GM23338 (cell line): ENCODE data around the gene R3HCC1L. TPM values are rescaled to one million over a fixed set of nuclear protein-coding genes. Genes with fewer than 3 reads are reported as not detected.
A peak's percentile ranks its signal among the peaks of the same experiment; 100 is the strongest.

Source experiments
- ATAC-seq: fragments of 200-7000 bp; cut with Tn5 transposase; 3 replicates; pipeline ENCODE4 v1.9.1; 2020
- DNase-seq: peaks from one replicate; pipeline ENCODE4 v3.0.0-alpha.2; 2015; ENCODE audit warnings: low spot score
- H2AFZ ChIP-seq: fragments of 200-600 bp; sonication (generic); 2 replicates; pipeline ENCODE4 v1.8.0; 2016; ENCODE audit warnings: antibody characterized with exemption, mild to moderate bottlenecking, moderate library complexity
- H3F3A ChIP-seq: fragments of 200-600 bp; sonication (generic); replicated peaks from 2 replicates; pipeline ENCODE4 v1.8.0; 2017; ENCODE audit warnings: antibody characterized with exemption, mixed run types, low read depth
- H3K27ac ChIP-seq: fragments of 200-600 bp; sonication (generic); 2 replicates; pipeline ENCODE4 v1.6.1; 2016; ENCODE audit warnings: low read depth
- H3K27me3 ChIP-seq: fragments of 200-600 bp; sonication (generic); 2 replicates; pipeline ENCODE4 v1.8.0; 2016; ENCODE audit warnings: mild to moderate bottlenecking, mixed run types, moderate library complexity; ENCODE audit not compliant: insufficient read depth
- H3K36me3 ChIP-seq: fragments of 200-600 bp; sonication (generic); 2 replicates; pipeline ENCODE4 v1.8.0; 2016; ENCODE audit warnings: mild to moderate bottlenecking; ENCODE audit not compliant: insufficient read depth
- H3K4me1 ChIP-seq: fragments of 200-600 bp; sonication (generic); 2 replicates; pipeline ENCODE4 v1.8.0; 2016; ENCODE audit warnings: mild to moderate bottlenecking, moderate library complexity; ENCODE audit not compliant: insufficient read depth
- H3K4me2 ChIP-seq: fragments of 200-600 bp; sonication (generic); 2 replicates; pipeline ENCODE4 v1.7.1; 2017; ENCODE audit warnings: mixed run types
- H3K4me3 ChIP-seq: fragments of 200-600 bp; sonication (generic); 2 replicates; pipeline ENCODE4 v1.6.1; 2016; ENCODE audit warnings: mixed run types
- H3K79me2 ChIP-seq: fragments of 200-600 bp; sonication (generic); replicated peaks from 2 replicates; pipeline ENCODE4 v1.8.0; 2017; ENCODE audit warnings: mild to moderate bottlenecking; ENCODE audit not compliant: insufficient read depth
- H3K9me2 ChIP-seq: fragments of 200-600 bp; sonication (generic); 2 replicates; pipeline ENCODE4 v1.8.0; 2017; ENCODE audit not compliant: insufficient read depth
- H4K20me1 ChIP-seq: fragments of 200-600 bp; sonication (generic); replicated peaks from 2 replicates; pipeline ENCODE4 v1.8.0; 2017; ENCODE audit warnings: mild to moderate bottlenecking; ENCODE audit not compliant: insufficient read depth
- H3K27ac Mint-ChIP-seq: 2 replicates; pipeline ENCODE4 v1.8.0; 2020; ENCODE audit warnings: inconsistent platforms, mild to moderate bottlenecking, moderate library complexity, mixed read lengths
- H3K27me3 Mint-ChIP-seq: 3 replicates; pipeline ENCODE4 v1.8.0; 2022; ENCODE audit warnings: low read depth, mild to moderate bottlenecking, moderate library complexity, mixed read lengths, inconsistent platforms; ENCODE audit not compliant: insufficient read depth, poor library complexity
- H3K36me3 Mint-ChIP-seq: 3 replicates; pipeline ENCODE4 v1.8.0; 2021; ENCODE audit warnings: low read depth, mild to moderate bottlenecking, inconsistent platforms, moderate library complexity, mixed read lengths
- H3K4me1 Mint-ChIP-seq: 3 replicates; pipeline ENCODE4 v1.8.0; 2020; ENCODE audit warnings: mild to moderate bottlenecking, inconsistent platforms, mixed read lengths
- H3K4me3 Mint-ChIP-seq: 3 replicates; pipeline ENCODE4 v1.8.0; 2021; ENCODE audit warnings: moderate library complexity, mild to moderate bottlenecking, inconsistent platforms, mixed read lengths
- H3K9me3 Mint-ChIP-seq: 3 replicates; pipeline ENCODE4 v1.8.0; 2020; ENCODE audit warnings: moderate library complexity, mild to moderate bottlenecking, inconsistent platforms, mixed read lengths
- CREB1 ChIP-seq: fragments of 250-450 bp; sonication (Bioruptor Pico); IDR thresholded peaks from 2 replicates; pipeline ENCODE4 v1.5.0; 2020; ENCODE audit warnings: low read depth, mild to moderate bottlenecking, moderate library complexity
- EZH2 ChIP-seq: fragments of 200-600 bp; sonication (generic); IDR thresholded peaks from one replicate; pipeline ENCODE4 v1.8.0; 2017; ENCODE audit warnings: antibody characterized with exemption, mild to moderate bottlenecking, low read depth; ENCODE audit not compliant: unreplicated experiment
- EZH2phosphoT487 ChIP-seq: fragments of 200-600 bp; sonication (generic); IDR thresholded peaks from one replicate; pipeline ENCODE4 v1.8.1; 2018; ENCODE audit warnings: antibody characterized with exemption; ENCODE audit not compliant: unreplicated experiment
- JUNB ChIP-seq: IDR thresholded peaks from one replicate; pipeline ENCODE4 v1.6.1; 2016; ENCODE audit warnings: antibody characterized with exemption; ENCODE audit not compliant: unreplicated experiment
- NANOG ChIP-seq: IDR thresholded peaks from 2 replicates; pipeline ENCODE4 v1.6.1; 2016; ENCODE audit warnings: antibody characterized with exemption, borderline replicate concordance
- POLR2AphosphoS5 ChIP-seq: IDR thresholded peaks from 2 replicates; pipeline ENCODE4 v1.6.1; 2016; ENCODE audit warnings: antibody characterized with exemption, low read depth
- STAT1 ChIP-seq: IDR thresholded peaks from one replicate; pipeline ENCODE4 v1.6.1; 2016; ENCODE audit warnings: antibody characterized with exemption; ENCODE audit not compliant: unreplicated experiment
- ZNF114 ChIP-seq: fragments of 250-450 bp; sonication (Bioruptor Pico); IDR thresholded peaks from 2 replicates; pipeline ENCODE4 v1.5.0; 2020; ENCODE audit warnings: mild to moderate bottlenecking, moderate library complexity
- ZNF331 ChIP-seq: fragments of 250-450 bp; sonication (Bioruptor Pico); IDR thresholded peaks from 2 replicates; pipeline ENCODE4 v1.5.0; 2020; ENCODE audit warnings: low read depth, mild to moderate bottlenecking, moderate library complexity
- polyA plus RNA-seq: library from polyadenylated mRNA; unstranded; fragments of >200 nt; fragmentation: Nextera tagmentation; extraction: Ambion mirVana; gene quantifications from 2 replicates; pipeline ENCODE4 v1.2.1, GENCODE V29; 2016
- total RNA-seq: library from RNA; depleted of rRNA; stranded (reverse); fragments of >200 nt; shearing (Covaris generic); gene quantifications from 2 replicates; pipeline ENCODE4 v1.2.3, GENCODE V29; 2014
- TF ChIP-seq, protein P1 (sequence below), 2 experiments: fragments of 200-600 bp in 1 of 2; sonication (generic) in 1 of 2; conservative IDR thresholded peaks; 2 replicates each; pipeline versions ENCODE4 v1.5.1 to v1.6.1; 2016 to 2017; ENCODE audit warnings: antibody characterized with exemption in 2 of 2, low read depth in 2 of 2, mild to moderate bottlenecking in 2 of 2, moderate library complexity in 1 of 2
- TF ChIP-seq, protein P2 (sequence below): IDR thresholded peaks from 2 replicates; pipeline ENCODE4 v1.6.1; 2016; ENCODE audit warnings: antibody characterized with exemption

Gene R3HCC1L
- total and polyA plus RNA-seq, 2 experiments from 2014 or later: 9.3 to 15.8 TPM

DNA sequence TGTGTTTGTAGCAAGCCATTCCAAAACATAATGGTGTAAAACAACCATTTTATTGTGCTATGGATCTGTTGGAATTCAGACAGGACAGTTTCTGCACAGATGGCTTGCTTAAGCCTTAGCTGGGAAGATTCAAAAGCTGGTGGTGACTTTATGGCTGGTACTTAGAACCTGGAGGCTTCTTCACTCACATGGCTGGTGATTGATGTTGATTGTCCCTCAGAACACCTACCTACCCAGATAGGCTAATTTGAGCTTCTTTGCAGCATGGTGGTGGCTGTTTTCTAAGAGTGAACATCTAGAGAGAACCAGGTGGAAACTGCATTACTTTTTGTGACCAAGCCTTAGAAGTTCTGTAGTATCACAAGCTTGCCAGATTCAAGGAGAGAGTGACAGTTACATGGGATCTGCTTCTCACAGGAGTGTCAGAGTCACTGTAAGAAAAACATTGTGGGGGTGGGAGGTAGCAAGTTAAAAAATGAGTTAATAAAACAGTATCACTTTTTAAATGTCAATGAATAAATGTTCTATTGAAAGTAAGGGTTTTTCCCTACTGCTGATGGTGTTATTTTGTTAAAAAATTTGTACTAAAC, 7.1 kb downstream of the R3HCC1L start:
- no peak overlapping the region for H3K4me3 Mint-ChIP-seq
- H3K4me1 Mint-ChIP-seq: peaks cover 16% of the 10 kb centered on the region; the same call in 2 of the 3 replicates
- H3K9me2 ChIP-seq: no peaks in the 10 kb centered on the region
- no peak overlapping the region for H3K4me2 ChIP-seq
- DNase-seq (no peak), ATAC-seq (no peak)
- H3K27me3 Mint-ChIP-seq: no peaks in the 10 kb centered on the region
- H3K4me1 ChIP-seq: peaks cover 10% of the 10 kb centered on the region; the same call in 1 of the 2 replicates
- H3K79me2 ChIP-seq: peaks cover 100% of the 10 kb centered on the region
- TF ChIP-seq POLR2AphosphoS5 (no peak), STAT1 (no peak)
- H3K36me3 ChIP-seq: no peaks in the 10 kb centered on the region
- no peaks in the 10 kb centered on the region for H3K9me3 Mint-ChIP-seq
- H3K4me3 ChIP-seq: no peak overlapping the region
- no peaks in the 10 kb centered on the region for H3K27me3 ChIP-seq
- H3K27ac Mint-ChIP-seq: peak overlapping the region; percentile 19; the same call in 1 of the 2 replicates
- H4K20me1 ChIP-seq: peaks cover 18% of the 10 kb centered on the region; the same call in 1 of the 2 replicates
- no peaks in the 10 kb centered on the region for H3F3A ChIP-seq
- H3K27ac ChIP-seq: no peak overlapping the region
- H3K36me3 Mint-ChIP-seq: peaks cover 3% of the 10 kb centered on the region; the same call in 2 of the 3 replicates
- H2AFZ ChIP-seq: no peak overlapping the region

DNA sequence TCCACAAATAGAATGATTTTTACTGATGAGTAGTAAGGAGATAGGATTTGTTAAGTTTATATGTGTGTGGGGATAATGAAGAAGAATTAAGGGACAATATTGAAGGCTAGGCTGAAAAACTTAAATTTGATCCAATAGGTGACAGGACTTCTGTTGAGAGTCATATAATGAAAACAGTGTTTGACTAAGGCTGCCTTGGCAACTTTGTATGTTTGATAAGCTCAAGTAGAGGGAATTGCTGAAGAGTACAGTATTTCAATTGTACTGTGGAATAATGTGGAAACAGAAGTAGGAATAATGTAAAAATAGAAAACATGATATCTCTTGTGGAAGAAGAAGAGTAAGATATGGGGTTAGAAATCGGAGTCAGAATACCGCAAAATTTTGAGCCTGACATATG, 10.5 kb downstream of the R3HCC1L start:
- Histone ChIP-seq H3K4me1 (peaks cover 3% of the 10 kb centered on the region; the same call in 1 of the 2 replicates), H3F3A (no peaks in the 10 kb centered on the region), H3K36me3 (peaks cover 6% of the 10 kb centered on the region; the same call in 1 of the 2 replicates), H4K20me1 (peaks cover 9% of the 10 kb centered on the region; the same call in 1 of the 2 replicates), H3K27ac (no peak overlapping the region), H3K4me2 (no peak overlapping the region), H3K9me2 (no peaks in the 10 kb centered on the region; the same call in 1 of the 2 replicates), H3K27me3 (no peaks in the 10 kb centered on the region), H2AFZ (no peak overlapping the region), H3K4me3 (no peak overlapping the region), H3K79me2 (peaks cover 100% of the 10 kb centered on the region)
- ATAC-seq: no peak
- Mint-ChIP-seq H3K9me3 (peaks cover 15% of the 10 kb centered on the region; the same call in 2 of the 3 replicates), H3K36me3 (peaks cover 35% of the 10 kb centered on the region), H3K27ac (no peak overlapping the region), H3K4me3 (no peak overlapping the region), H3K4me1 (peaks cover 10% of the 10 kb centered on the region; the same call in 2 of the 3 replicates), H3K27me3 (no peaks in the 10 kb centered on the region)
- TF ChIP-seq JUNB: no peak
- TF ChIP-seq CREB1 (CRISPR knock-in tag): no peak
- TF ChIP-seq, protein P1, sequence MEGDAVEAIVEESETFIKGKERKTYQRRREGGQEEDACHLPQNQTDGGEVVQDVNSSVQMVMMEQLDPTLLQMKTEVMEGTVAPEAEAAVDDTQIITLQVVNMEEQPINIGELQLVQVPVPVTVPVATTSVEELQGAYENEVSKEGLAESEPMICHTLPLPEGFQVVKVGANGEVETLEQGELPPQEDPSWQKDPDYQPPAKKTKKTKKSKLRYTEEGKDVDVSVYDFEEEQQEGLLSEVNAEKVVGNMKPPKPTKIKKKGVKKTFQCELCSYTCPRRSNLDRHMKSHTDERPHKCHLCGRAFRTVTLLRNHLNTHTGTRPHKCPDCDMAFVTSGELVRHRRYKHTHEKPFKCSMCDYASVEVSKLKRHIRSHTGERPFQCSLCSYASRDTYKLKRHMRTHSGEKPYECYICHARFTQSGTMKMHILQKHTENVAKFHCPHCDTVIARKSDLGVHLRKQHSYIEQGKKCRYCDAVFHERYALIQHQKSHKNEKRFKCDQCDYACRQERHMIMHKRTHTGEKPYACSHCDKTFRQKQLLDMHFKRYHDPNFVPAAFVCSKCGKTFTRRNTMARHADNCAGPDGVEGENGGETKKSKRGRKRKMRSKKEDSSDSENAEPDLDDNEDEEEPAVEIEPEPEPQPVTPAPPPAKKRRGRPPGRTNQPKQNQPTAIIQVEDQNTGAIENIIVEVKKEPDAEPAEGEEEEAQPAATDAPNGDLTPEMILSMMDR (conservative IDR thresholded peaks at IDR 0.05; ENCODE audit: low read depth in 2 of 2): no peak
- no peak for TF ChIP-seq POLR2AphosphoS5
- no peak for DNase-seq

DNA sequence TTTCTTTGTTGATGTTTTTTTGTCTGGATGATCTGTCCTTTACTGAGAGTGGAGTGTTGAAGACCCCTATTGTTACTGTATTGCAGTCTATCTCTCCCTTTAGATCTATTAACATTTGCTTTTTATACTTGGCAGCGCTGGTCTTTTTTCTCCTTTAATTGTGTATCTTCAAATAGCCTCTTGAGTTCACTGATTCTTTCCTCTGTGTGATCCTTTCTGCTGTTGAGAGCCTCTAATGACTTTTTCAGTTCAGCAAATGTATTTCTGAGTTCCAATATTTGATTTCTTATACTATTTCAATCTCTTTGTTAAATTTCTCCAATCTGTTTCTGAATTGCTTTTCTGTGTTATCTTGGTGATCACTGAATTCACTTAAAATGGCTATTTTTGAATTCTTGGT, 15.4 kb downstream of the R3HCC1L start:
- Mint-ChIP-seq H3K36me3 (peaks cover 63% of the 10 kb centered on the region), H3K27ac (no peak overlapping the region), H3K4me3 (no peak overlapping the region), H3K9me3 (peaks cover 35% of the 10 kb centered on the region), H3K4me1 (peaks cover 5% of the 10 kb centered on the region; the same call in 2 of the 3 replicates), H3K27me3 (no peaks in the 10 kb centered on the region)
- Histone ChIP-seq H3K27ac (no peak overlapping the region), H2AFZ (no peak overlapping the region), H3K9me2 (no peaks in the 10 kb centered on the region; the same call in 1 of the 2 replicates), H3K36me3 (peaks cover 9% of the 10 kb centered on the region; the same call in 1 of the 2 replicates), H3K4me2 (no peak overlapping the region), H3K27me3 (no peaks in the 10 kb centered on the region), H3K4me1 (peaks cover 6% of the 10 kb centered on the region; the same call in 1 of the 2 replicates), H3K4me3 (no peak overlapping the region), H3K79me2 (peaks cover 80% of the 10 kb centered on the region), H3F3A (no peaks in the 10 kb centered on the region), H4K20me1 (peaks cover 3% of the 10 kb centered on the region; the same call in 1 of the 2 replicates)
- DNase-seq (no peak), ATAC-seq (no peak)
- TF ChIP-seq EZH2: no peak
- TF ChIP-seq STAT1: no peak
- TF ChIP-seq ZNF331 (CRISPR knock-in tag): no peak
- TF ChIP-seq, protein P1 (conservative IDR thresholded peaks at IDR 0.05; ENCODE audit: low read depth in 2 of 2): no peak
- no peak for TF ChIP-seq EZH2phosphoT487
- no peak for TF ChIP-seq JUNB
- TF ChIP-seq, protein P2, sequence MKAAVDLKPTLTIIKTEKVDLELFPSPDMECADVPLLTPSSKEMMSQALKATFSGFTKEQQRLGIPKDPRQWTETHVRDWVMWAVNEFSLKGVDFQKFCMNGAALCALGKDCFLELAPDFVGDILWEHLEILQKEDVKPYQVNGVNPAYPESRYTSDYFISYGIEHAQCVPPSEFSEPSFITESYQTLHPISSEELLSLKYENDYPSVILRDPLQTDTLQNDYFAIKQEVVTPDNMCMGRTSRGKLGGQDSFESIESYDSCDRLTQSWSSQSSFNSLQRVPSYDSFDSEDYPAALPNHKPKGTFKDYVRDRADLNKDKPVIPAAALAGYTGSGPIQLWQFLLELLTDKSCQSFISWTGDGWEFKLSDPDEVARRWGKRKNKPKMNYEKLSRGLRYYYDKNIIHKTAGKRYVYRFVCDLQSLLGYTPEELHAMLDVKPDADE: no peak
- no peak for TF ChIP-seq ZNF114 (CRISPR knock-in tag)
- TF ChIP-seq NANOG: no peak
